CD4-positive, alpha-beta T cell (primary cell): ENCODE results near the gene SRD5A1. TPM values are rescaled to one million over a fixed set of nuclear protein-coding genes. Genes with fewer than 3 reads are reported as not detected.

Source experiments
- ATAC-seq: fragments of 200-7000 bp; cut with Tn5 transposase; one replicate; pipeline ENCODE4 v1.10.0; 2022; ENCODE audit warnings: mild to moderate bottlenecking; ENCODE audit not compliant: poor library complexity
- CTCF ChIA-PET: fragments of 350-600 bp; sonication (Branson Sonifier 250); formaldehyde crosslinking; loops from one replicate; lab custom pipeline; 2021; ENCODE audit warnings: antibody characterized with exemption, inconsistent platforms; lab: Charles Lee
- POLR2A ChIA-PET: fragments of 350-600 bp; sonication (Branson Sonifier 250); formaldehyde crosslinking; loops from one replicate; lab custom pipeline; 2021; ENCODE audit warnings: antibody characterized with exemption, inconsistent platforms; lab: Charles Lee
- DNase-seq, 14 experiments: peaks; one replicate each; pipeline ENCODE4 v3.0.0-alpha.2; 2013 to 2020; ENCODE audit warnings: mixed read lengths in 2 of 14
- H3K27ac ChIP-seq, 2 donors: one replicate each; pipeline versions ENCODE4 v1.5.1 to v1.7.0; 2013; ENCODE audit warnings: low read length in 2 of 2, low read depth in 1 of 2, mild to moderate bottlenecking in 1 of 2
- H3K27me3 ChIP-seq, 2 experiments: 1 replicate in 1 of 2; 2 replicates in 1 of 2; pipeline versions ENCODE4 v1.6.1 to v1.7.0; 2013; ENCODE audit warnings: low read length in 2 of 2, control low read depth in 1 of 2, mild to moderate bottlenecking in 1 of 2, moderate library complexity in 1 of 2; ENCODE audit not compliant: insufficient read depth in 2 of 2, control insufficient read depth in 1 of 2
- H3K36me3 ChIP-seq: one replicate; pipeline ENCODE4 v1.6.1; 2013; ENCODE audit warnings: low read length, control low read depth; ENCODE audit not compliant: insufficient read depth
- H3K4me1 ChIP-seq: one replicate; pipeline ENCODE4 v1.6.1; 2013; ENCODE audit warnings: low read length, control low read depth; ENCODE audit not compliant: insufficient read depth
- H3K4me3 ChIP-seq: one replicate; pipeline ENCODE4 v1.5.1; 2013; ENCODE audit warnings: mild to moderate bottlenecking, low read length, moderate library complexity
- H3K9me3 ChIP-seq, 2 experiments: 1 replicate in 1 of 2; 2 replicates in 1 of 2; pipeline versions ENCODE4 v1.6.1 to v1.7.0; 2013; ENCODE audit warnings: low read length in 2 of 2, mild to moderate bottlenecking in 2 of 2, control low read depth in 1 of 2, moderate library complexity in 1 of 2; ENCODE audit not compliant: control insufficient read depth in 1 of 2, insufficient read depth in 1 of 2
- H3K27ac Mint-ChIP-seq: one replicate; pipeline ENCODE4 v1.8.0; 2020; ENCODE audit warnings: mixed read lengths
- H3K27me3 Mint-ChIP-seq: one replicate; pipeline ENCODE4 v1.8.0; 2021; ENCODE audit warnings: mixed read lengths
- H3K36me3 Mint-ChIP-seq: one replicate; pipeline ENCODE4 v1.8.0; 2021; ENCODE audit warnings: low read depth, mixed read lengths
- H3K4me1 Mint-ChIP-seq: one replicate; pipeline ENCODE4 v1.8.0; 2021; ENCODE audit warnings: low read depth, mixed read lengths
- H3K4me3 Mint-ChIP-seq: one replicate; pipeline ENCODE4 v1.8.0; 2020; ENCODE audit warnings: mild to moderate bottlenecking, mixed read lengths
- H3K9me3 Mint-ChIP-seq: one replicate; pipeline ENCODE4 v1.8.0; 2020; ENCODE audit warnings: mixed read lengths
- intact Hi-C, 2 experiments: fragments of 100-400 bp; cut with DNase I in 1 of 2; cut with micrococcal nuclease in 1 of 2; formaldehyde crosslinking; loops; one replicate each; pipeline versions ENCODE4 v1.15.1 to v1.9.0; 2023 to 2025; cut with DNase I, micrococcal nuclease
- total RNA-seq, 174 experiments: library from RNA in 2 of 174; stranded (reverse) in 2 of 174; gene quantifications; one replicate each; pipeline ENCODE4 v1.2.3 and lab custom pipeline; 2021 to 2026
- TF ChIP-seq, protein P1 (sequence below): fragments of 200-600 bp; IDR thresholded peaks from one replicate; pipeline ENCODE4 v1.8.0; 2022; ENCODE audit warnings: antibody characterized with exemption, mild to moderate bottlenecking

SRD5A1 gene
- total RNA-seq, 2 experiments from 2014 or later = 2.3 to 3.0 TPM

DNA sequence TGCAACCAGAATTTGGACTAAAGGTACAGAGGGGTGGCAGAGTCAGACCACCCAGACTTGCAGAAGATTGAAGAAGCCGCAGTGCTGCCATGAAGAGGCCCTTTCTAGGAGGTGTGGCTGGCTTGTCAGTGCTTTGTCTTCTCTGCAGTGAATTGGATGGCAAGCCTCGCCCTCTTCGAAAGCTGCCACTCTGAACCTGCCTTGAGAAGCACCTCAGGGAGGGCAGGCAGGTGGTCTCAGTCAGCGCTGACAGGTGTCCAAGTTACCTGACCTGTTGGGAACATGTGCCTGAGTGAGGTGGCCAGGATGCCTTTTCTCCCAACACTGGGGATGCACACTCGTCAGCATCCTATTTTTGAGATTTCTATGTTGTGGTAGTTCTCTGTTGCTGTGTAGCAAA lies 86.2 kb downstream of the SRD5A1 start:
- peaks cover 17% of the 10 kb centered on the region for H3K36me3 ChIP-seq
- no peaks in the 10 kb centered on the region for H3K9me3 Mint-ChIP-seq
- no peaks in the 10 kb centered on the region for H3K27me3 ChIP-seq
- no peak overlapping the region for H3K27ac ChIP-seq
- no peak overlapping the region for H3K4me3 ChIP-seq
- peaks cover 39% of the 10 kb centered on the region for H3K36me3 Mint-ChIP-seq
- CTCF ChIA-PET = no interaction called here
- H3K4me3 Mint-ChIP-seq = peak overlapping the region; percentile 44
- H3K27ac Mint-ChIP-seq = peak overlapping the region; percentile 55
- H3K4me1 Mint-ChIP-seq = peaks cover 96% of the 10 kb centered on the region
- H3K9me3 ChIP-seq = no peaks in the 10 kb centered on the region
- TF ChIP-seq, protein P1, sequence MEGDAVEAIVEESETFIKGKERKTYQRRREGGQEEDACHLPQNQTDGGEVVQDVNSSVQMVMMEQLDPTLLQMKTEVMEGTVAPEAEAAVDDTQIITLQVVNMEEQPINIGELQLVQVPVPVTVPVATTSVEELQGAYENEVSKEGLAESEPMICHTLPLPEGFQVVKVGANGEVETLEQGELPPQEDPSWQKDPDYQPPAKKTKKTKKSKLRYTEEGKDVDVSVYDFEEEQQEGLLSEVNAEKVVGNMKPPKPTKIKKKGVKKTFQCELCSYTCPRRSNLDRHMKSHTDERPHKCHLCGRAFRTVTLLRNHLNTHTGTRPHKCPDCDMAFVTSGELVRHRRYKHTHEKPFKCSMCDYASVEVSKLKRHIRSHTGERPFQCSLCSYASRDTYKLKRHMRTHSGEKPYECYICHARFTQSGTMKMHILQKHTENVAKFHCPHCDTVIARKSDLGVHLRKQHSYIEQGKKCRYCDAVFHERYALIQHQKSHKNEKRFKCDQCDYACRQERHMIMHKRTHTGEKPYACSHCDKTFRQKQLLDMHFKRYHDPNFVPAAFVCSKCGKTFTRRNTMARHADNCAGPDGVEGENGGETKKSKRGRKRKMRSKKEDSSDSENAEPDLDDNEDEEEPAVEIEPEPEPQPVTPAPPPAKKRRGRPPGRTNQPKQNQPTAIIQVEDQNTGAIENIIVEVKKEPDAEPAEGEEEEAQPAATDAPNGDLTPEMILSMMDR = no peak
- intact Hi-C loops = loop anchor here in 1 of 2 experiments (10.0 kb wide), 1 partner anchor 1225 kb away; no protein-coding TSS in a partner anchor
- no peak for DNase-seq
- H3K27me3 Mint-ChIP-seq = no peaks in the 10 kb centered on the region
- peaks cover 83% of the 10 kb centered on the region for H3K4me1 ChIP-seq
- POLR2A ChIA-PET = no interaction called here
- ATAC-seq = no peak

- DNase-seq = no peak
Observed at GRCh38 chr5:6719896-6720560, 86.8 kb downstream of the SRD5A1 start.

DNA sequence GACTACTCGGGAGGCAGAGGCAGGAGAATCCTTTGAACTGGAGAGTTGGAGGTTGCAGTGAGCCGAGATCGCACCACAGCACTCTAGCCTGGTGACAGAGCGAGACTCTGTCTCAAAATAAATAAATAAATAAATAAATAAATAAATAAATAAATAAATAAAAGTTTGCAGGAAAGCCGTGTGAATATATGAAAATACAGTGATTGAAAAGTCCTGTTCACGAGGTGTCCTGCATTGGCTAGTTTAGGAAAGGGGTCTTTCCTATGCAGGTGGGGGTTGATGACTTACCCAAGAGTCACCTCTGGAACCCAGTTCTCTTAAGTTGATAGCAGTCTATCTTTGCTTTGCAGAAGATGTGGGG lies 87.3 kb downstream of the SRD5A1 start:
- Mint-ChIP-seq H3K4me3 (no peak overlapping the region), H3K27ac (peak overlapping the region; percentile 55), H3K9me3 (no peaks in the 10 kb centered on the region), H3K27me3 (no peaks in the 10 kb centered on the region), H3K4me1 (peaks cover 95% of the 10 kb centered on the region), H3K36me3 (peaks cover 31% of the 10 kb centered on the region)
- TF ChIP-seq, protein P1 = no peak
- CTCF ChIA-PET = no interaction called here
- ATAC-seq (no peak), DNase-seq (no peak)
- intact Hi-C loops = no loop called here
- H3K9me3 ChIP-seq = no peaks in the 10 kb centered on the region
- H3K4me3 ChIP-seq = no peak overlapping the region
- peaks cover 17% of the 10 kb centered on the region for H3K36me3 ChIP-seq
- H3K27ac ChIP-seq = no peak overlapping the region
- peaks cover 89% of the 10 kb centered on the region for H3K4me1 ChIP-seq
- no peaks in the 10 kb centered on the region for H3K27me3 ChIP-seq
- POLR2A ChIA-PET = interaction anchor here (1.2 kb wide), 1 partner anchor 10 kb away, joined by 3 read pairs; no protein-coding TSS in a partner anchor

More at GRCh38 chr5:6719896-6720560, 86.8 kb downstream of the SRD5A1 start:
- H3K36me3 ChIP-seq = peaks cover 17% of the 10 kb centered on the region
- TF ChIP-seq, protein P1 = no peak
- ATAC-seq = no peak
- no peak overlapping the region for H3K27ac ChIP-seq
- H3K27me3 Mint-ChIP-seq = no peaks in the 10 kb centered on the region
- no peaks in the 10 kb centered on the region for H3K27me3 ChIP-seq
- no peaks in the 10 kb centered on the region for H3K9me3 ChIP-seq
- intact Hi-C loops = loop anchor here in 1 of 2 experiments (10.0 kb wide), 1 partner anchor 1225 kb away; no protein-coding TSS in a partner anchor
- no peak overlapping the region for H3K4me3 ChIP-seq
- H3K4me3 Mint-ChIP-seq = peak overlapping the region; percentile 63
- H3K27ac Mint-ChIP-seq = peak overlapping the region; percentile 55
- peaks cover 96% of the 10 kb centered on the region for H3K4me1 Mint-ChIP-seq
- CTCF ChIA-PET = no interaction called here
- POLR2A ChIA-PET = no interaction called here
- peaks cover 34% of the 10 kb centered on the region for H3K36me3 Mint-ChIP-seq
- H3K9me3 Mint-ChIP-seq = no peaks in the 10 kb centered on the region
- H3K4me1 ChIP-seq = peaks cover 88% of the 10 kb centered on the region
